GM19324 (cell line): ENCODE measurements around the gene ANKRD9.

ENCODE experiments used
- ATAC-seq: cut with Tn5 transposase; IDR thresholded peaks from one replicate; pipeline ENCODE4 v1.9.1; 2021; ENCODE audit warnings: mild to moderate bottlenecking, moderate library complexity; ENCODE audit not compliant: unreplicated experiment, low FRiP score

Gene ANKRD9

DNA sequence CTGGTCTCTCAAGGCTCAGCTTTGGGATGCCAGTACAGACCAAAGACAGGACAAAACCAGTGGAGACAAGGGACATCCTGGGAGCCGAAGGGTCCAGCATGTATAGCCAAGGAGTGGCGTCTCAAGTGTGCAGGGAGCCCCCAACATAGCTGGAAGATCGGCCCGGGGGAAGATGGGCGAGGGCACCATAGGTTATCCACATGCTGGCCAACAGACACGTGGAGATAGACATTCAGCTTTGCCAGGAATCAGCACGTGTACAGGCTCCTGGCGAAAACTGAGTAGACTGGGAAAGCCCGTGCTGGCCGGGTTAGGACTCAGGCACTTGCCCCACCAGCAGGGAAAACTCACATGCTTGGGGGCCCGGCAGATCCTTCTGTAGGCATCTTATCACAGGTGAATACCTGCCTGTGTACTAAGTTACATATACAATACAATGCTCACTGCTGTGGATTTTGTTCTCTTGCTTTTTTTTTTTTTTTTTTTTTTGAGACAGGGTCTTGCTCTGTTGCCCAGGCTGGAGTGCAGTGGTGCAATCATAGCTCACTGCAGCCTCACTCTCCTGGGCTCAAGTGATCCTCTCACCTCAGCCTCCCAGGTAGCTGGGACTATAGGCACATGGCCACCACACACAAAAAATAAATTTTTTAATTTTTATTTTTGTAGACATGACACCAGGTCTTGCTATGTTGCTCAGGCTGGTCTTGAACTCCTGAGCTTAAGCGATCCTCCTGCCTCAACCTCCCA is 5.6 kb upstream of the ANKRD9 start:
- ATAC-seq = no peak

DNA sequence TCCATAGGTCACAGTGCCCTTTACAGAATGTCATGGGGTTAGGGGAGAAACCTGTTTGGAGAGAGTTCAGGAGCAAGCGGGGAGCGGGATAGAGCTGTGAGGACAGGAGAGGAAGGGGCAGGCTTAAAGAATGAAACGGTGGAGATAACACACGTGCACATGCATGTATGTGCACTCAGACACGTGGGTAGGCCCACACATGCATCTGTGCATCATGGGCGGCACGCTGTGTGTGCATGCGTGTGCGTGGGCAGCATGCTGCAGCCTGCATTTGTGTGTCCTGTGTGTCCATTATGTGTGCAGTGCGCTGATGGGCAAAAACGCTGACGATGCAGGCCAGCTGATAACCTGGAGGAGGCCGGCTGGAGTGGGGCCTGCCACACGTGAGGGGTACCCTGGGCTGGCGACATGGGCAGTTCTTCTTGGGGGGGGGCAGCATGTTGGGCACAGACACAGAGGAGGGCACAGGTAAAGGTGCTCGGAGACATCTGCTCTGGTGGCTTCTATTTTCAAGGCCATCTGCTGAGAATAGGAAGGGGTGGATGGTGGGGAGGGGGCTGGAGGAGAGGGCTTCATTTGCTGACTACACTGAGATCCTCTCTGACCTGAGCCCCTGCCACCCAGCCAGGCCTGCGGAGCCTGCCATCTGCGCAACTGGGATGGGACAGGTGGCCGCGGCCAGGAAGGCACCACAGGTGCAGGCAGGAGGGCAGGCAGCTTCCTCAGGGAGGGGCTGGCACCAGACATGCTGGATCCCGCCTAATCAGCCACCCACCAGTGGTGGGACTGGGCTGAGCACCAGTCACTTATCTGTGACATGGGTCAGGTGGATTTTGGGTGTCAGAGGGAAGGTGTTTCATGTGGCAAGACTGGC is 4.6 kb upstream of the ANKRD9 start:
- no peak for ATAC-seq

DNA sequence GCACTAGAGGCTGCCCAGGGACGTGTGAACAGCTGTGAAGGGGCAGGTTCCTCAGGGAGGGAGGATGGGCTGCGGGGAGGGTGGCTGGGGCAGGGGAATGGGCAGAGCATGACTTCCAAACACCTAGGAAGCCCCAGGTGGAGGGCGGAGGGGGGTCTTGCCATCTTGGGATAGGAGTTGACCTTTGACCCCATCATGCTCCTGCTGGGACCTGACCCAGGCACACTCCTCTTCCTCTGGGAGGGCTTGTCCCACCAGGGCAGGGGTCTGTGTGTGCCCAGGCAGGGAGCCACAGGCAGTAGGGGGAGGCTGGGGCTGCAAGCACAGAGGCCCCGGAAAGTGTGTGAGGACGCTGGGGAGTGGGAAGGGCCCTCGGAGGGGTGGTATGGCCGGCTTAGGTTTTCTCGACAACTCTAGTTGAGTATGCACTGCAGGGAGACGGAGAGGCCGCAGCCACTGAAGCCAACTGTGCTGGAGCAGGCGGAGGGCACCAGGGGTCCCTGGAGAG is 3.3 kb upstream of the ANKRD9 start:
- ATAC-seq = no peak

DNA sequence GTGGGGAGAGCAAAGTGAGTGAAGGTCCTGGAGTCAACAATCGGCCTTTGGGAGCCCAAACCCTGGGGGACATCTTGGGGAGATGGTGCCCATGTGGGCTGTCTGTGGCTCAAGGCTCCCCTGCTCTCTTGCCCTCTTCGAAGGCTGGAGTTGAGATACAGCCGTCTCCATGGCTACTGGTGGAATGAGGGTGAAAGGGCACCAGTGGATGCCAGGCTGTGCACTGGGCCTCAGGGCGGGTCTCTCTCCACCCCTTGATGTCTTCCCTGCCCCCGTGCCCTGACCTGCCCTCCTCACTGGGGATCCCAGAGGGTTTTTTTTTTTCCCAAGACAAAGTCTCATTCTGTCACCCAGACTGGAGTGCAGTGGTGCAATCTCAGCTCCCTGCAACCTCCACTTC is 2.0 kb upstream of the ANKRD9 start:
- no peak for ATAC-seq

DNA sequence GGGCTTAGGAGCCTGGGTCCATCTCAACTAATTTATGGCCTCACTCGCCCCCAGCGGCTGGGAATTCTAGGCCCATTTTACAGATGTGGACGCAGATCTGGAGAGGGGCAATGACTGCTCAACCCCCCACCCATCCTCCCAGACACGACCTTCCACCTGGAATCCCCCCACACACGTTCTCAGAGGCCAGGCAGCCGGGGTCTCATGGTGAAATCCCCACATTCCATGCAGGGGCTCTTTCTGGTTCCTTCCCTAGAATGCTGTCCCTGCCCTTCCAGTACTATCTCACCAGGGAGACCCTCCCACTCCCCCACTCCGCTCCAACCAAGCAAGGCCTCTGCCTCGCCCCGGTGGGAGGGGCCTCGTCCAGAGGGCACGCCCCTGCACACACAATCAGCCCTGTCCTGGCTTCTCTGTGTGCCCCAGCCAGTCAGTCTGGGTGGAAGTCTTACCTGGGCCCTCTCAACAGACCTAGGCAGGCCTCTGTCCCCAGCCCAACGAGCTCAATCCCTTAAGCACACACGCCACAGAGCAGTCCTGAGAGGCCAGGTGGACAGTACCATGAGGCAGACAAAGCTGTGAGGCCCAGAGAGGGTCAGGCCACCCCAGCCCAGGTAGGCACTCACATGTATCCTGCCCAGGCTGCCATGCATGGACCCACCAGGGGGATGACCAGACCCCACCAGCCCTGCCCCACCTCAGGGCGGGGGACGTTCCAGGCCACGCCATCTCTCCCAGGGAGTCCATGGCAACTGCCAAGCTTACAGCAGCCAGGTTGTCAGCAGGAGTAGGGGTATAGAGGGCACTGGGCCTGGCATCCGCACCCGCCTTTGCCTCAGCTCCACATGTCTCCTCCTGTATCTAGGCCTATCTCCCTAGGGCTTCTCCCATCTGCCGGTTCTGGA is 1.3 kb upstream of the ANKRD9 start:
- no peak for ATAC-seq

DNA sequence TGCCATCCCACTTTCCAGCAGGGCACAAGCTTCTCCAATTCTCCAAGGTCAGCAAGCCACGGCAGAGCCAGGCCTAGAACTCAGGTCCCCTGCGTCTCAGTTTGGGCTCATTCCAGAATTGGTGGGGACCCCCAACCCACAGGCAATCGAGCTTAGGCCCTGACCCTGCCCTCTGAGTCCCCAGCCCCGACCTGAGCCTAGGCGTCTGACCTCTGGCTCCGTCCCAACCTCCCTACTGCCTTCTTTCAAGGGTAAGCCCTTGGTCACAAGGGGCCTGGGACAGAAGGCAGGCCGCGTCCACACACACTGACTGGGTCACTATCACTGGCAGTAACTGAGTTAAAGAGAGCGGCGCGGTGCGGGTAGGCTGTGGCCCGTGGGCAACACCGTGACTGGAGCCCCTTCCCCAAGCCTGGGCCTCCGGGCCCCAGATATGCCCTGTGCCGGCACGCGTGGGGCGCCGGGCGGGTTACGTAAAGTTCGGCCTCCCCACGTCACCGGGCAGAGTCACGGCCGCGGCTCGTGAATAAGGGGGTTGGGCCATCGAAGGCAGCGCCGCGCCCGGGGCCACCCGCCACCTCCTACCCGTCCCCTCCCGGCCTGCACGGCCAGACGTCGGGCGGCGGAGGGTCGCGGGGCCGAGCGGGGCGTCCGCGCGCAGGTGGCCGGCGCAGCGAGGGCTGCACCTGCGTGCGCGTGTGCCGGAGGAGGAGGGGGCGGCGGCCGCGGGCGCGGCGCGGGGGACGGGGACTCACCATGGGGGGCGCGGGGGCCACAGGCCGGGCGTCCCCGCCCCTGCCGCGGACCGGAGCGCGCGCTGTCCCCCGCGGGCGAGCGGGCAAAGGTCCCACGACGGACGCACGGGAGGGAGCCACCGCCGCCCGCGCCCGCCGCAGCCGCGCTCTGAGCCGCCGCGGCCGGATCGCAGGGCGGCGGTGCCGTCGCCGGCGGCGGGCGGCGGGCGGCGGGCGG is 516 bp downstream of the ANKRD9 start:
- peak; percentile 11 for ATAC-seq

DNA sequence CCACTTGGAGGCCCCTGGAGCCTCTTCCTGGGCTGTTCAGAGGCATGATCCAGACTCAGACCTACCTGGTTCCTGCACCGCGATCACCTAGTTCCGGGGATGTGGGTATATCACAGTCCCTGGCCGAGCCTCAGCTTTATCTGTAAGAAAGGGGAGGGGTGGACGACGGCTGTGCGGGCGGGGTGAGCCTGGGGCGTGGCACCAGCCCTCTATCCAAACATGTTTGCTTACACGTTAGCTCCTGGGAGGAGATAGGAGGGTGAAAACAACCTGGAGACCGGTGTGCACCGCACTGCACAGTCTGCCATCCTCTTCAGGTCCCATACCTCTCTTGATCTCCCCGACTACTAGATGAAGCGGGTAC is 1.2 kb downstream of the ANKRD9 start:
- ATAC-seq = no peak

DNA sequence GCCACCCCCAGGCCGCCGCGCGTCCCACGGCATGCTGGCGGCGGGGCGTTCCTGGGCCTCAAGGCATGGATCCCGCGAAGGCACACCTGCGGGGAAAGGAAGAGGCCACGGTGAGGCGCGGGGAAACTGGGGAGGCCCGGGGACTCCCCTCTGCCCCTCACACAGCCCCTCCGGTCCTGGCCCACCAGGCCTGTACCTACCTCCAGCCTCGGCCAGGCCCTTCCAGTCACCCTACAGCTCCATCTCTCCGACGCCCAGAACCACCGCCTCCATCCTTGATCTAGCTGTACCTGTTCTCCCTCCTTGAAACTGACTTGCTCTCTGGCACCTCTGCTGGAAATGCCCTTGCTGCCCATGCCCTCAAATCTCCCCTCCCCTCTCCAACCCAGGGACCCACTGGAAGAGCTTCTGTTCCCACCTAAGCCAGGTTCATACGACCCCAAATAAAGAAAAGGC is 1.7 kb downstream of the ANKRD9 start:
- no peak for ATAC-seq

DNA sequence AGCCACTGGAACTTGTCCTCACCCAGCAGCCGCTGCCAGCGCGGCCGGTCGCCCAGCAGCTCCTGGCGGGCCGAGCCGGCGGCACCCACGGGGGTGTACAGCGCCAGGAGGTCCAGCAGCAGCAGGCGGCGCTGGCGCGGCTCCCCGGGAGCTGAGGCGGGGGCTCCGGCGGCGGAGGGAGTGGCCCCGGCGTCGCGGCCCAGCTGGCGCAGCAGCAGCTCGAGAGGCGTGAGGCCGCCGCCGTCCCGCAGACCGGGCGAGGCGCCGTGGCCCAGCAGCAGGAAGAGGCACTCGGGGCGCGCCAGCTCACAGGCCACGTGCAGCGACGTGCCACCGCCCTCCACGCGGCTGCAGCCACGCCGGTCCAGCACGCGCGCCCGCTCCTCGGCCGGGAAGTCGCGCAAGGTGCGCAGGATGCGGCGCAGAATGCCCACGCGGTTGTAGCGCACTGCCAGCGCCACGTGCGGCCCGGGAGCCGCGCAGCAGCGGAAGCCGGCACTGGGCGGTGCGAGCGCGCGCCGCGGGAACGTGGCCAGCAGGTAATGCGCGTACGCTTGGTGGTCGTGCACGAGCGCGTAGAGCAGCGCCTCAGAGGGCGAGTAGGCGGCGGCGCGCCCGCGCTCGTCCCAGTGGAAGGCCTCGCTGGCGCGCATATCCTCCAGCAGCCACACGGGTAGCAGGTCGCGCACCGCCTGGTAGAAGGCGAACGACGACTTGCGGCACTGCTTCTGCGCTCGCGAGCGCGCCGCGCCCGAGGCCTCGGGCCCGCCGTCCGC is 2.3 kb downstream of the ANKRD9 start:
- no peak for ATAC-seq

DNA sequence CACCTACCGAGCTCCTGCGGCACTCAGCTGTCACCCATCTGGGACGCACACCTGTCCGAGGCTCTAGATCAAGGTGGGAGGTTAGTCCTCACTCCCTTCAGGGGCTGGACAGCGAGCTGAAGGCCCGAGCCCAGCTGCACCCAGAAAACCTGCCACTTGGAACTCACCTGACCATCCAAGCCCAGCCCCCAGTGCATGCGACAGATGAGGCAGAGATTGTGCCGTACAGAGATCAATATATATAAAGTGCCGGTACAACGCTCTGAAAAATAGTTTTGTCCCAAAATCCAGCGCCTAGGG is 3.0 kb downstream of the ANKRD9 start:
- ATAC-seq = no peak

DNA sequence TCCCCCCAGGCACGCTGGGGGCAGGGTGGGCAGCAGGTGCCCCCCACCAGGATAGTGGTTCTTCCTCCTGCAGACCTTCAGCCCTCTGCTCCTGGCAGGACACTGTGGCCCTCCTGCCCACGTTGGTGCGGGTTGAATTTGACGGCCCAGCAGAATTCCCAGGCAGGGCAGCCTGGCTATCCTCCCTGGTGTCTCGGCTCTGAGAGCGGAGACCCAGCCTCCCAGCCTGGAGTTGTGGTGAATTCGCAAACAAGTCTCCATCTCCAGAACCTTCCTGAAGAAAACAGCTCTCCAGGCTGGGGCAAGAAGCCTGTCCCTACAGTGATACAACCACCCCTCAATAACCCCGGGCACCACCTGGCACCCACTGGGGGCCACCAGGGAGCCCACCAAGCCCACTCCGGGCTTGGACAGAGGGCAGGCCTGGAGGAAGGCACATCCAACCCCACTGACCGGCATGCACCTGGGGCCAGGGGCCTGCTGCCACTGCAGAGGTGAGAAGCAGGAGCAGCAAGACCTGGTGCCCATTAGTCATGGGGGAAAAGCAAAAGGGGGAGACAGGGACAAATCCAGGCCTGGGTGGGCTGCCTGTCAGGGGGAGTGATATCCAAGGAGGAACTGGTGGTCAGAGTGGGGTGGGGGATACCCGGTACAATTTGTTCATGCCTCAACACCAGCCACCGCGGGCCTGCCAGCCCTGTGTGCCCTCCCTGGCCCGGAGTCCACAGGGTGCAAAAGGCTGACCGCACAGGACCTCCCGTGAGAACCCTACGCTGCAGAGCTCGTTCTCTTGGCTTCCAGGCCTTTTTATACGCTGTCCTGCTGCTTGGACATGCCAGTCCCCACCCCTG is 3.6 kb downstream of the ANKRD9 start:
- ATAC-seq = no peak

DNA sequence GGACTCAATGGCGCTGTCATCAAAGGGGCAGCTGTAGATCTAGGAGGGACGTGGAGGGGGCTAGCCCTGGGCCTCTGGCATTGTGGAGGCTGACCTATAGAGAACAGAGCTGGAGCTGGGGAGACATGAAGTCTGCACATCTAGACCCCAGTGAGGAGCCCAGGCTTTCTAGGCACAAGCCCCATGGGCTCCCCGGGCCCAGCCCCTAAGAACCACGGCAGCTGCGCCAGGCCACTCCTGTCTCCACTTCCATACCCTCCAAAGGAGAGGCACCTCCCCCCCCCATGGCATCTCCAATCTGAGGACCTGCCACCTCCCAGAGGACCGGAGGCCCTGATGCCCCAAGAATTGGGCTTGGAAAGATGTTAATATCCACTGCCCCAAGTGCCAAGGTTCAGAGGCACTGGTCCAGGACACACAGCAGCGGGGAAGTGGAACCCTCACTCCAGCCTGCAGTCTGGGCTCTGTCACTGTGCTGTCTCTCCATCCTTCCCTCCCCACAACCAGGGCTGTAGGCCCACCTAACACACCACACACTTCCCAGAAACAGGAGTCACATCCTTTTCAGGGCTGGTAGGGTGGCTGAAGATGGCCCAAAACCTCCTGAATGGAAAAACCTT is 4.5 kb downstream of the ANKRD9 start:
- ATAC-seq = no peak

DNA sequence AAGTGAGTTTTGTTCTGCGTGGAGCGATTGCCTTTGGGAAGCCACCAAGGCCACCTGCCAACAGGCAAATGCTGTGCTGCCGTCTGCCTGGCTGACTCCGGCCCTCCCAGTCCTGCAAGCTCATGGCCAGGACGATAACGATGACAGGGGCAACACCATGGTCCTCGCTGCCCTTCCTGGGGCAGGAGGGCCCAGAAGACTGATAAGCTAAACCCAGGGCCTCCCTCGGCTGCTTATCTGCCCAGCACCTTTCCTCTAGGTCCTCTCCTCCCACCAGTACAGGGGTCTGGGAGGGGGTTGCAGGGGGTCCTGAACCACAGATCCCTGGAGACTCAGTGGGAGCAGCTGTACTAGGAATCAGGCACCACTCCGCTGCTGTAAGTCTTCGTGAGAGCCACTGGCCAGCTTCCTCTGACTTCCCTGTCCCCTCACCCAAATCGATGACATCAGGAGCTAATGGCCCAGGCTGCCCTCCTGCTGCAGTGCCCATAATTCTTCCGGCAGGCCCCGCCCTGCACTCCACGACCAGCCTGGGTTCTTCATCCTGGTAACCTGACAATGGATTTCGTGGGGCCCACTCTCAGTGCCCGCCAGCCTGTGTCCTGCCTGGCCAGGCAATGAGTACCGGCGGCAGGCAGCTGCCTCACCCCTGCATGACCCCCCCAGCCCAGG is 5.1 kb downstream of the ANKRD9 start:
- ATAC-seq = no peak

DNA sequence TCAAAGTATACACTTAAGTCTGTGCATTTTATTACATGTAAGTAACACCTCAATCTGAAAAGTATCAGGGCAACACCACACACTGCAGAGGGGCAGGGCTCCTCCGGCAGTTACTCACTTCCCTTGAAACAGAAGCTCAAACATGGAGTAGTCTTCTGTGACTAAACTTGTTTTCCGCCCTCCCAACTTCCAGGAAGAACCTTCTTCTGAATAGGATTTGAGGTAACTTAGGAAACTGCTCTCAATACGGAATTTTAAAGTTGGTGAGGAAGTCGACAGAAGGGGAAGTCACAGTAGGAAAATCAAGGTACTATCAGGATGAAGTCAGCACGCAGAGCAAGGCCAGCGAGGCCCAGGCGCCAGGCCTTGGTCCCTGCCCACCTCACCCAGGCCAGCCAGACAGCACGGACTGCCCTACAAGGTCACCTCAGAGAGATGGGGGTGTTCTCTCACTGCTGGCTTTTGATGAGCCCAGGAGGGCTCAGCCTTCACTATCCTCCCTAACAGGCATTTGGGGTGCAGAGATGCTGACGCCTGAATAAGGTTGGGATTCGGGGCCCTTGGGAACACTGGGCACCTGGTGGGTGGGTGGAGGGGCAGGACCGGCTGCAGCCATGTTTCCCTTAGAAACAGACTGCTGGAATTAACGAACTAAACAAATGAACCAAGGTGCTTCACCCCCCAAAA is 5.8 kb downstream of the ANKRD9 start:
- no peak for ATAC-seq

DNA sequence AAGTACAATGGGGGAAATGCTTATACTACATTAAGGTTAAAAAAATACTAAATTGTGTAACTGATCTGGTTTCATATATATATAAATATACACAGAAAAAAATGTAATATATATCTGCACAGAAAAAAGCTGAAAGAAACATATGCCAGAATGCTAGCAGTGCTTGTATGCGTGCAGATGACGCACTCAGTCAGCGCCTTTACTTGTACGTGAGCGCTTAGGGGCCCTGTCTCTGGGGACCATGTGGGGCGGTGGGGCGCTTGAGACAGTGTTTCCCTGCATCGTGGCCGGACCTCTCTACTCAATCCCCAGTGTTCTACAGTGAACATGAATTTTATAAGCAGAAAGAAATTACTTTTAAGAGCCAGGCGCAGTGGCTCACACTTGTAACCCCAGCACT is 7.0 kb downstream of the ANKRD9 start:
- no peak for ATAC-seq

DNA sequence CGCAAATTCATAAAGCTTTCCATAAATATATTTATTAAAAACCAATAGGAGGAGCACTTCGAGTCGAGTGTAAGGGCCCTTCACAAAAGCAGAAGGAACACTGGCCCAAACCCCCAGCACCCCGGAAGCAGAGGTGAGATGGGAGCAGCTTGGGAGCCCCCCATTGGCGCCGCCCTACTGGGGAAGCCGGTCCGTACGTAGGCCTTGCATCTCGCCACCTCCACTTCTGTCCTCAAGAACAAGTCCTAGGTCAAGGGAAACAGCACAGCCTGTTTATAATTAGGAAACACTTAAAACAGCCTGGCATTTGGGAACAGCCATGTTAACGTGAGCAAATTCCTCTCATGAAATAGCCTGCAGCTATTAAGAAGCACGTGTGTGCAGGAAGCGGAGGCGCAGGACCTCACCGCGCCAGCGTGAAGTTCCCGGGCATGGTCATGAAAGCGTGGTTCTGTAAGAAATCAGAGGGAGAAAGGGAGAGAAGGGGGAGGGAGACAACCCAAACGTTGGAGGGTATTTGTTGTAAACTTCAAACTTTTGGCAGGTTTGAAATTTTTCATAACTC is 7.7 kb downstream of the ANKRD9 start:
- no peak for ATAC-seq
